ENCODE results near the gene RASGRF2.

RASGRF2 gene

GRCh38 chr5:81205058-81205457 is 244.9 kb downstream of the RASGRF2 start:
- DNase-seq (ENCODE audit: low spot score): no peak

- peak; percentile 39 for DNase-seq (ENCODE audit: low spot score)
Measured at GRCh38 chr5:81207009-81207408, 246.8 kb downstream of the RASGRF2 start.

GRCh38 chr5:81208904-81209303 is 248.7 kb downstream of the RASGRF2 start:
- no peak for DNase-seq (ENCODE audit: low spot score)

GRCh38 chr5:81209386-81209785 is 249.2 kb downstream of the RASGRF2 start:
- DNase-seq (ENCODE audit: low spot score): no peak

- no peak for DNase-seq (ENCODE audit: low spot score)
Measured at GRCh38 chr5:81209869-81210493, 249.8 kb downstream of the RASGRF2 start.

- no peak for DNase-seq (ENCODE audit: low spot score)
Measured at GRCh38 chr5:81212211-81212751, 252.1 kb downstream of the RASGRF2 start.

GRCh38 chr5:81213070-81213469 is 252.9 kb downstream of the RASGRF2 start:
- no peak for DNase-seq (ENCODE audit: low spot score)

GRCh38 chr5:81214848-81215247 is 254.7 kb downstream of the RASGRF2 start:
- DNase-seq (ENCODE audit: low spot score): no peak

- DNase-seq (ENCODE audit: low spot score): no peak
Measured at GRCh38 chr5:81216152-81216551, 256.0 kb downstream of the RASGRF2 start.

- DNase-seq (ENCODE audit: low spot score): no peak
Measured at GRCh38 chr5:81219389-81219788, 259.2 kb downstream of the RASGRF2 start.

- no peak for DNase-seq (ENCODE audit: low spot score)
Measured at GRCh38 chr5:81222285-81222684, 262.1 kb downstream of the RASGRF2 start.

GRCh38 chr5:81225463-81225862 is 265.3 kb downstream of the RASGRF2 start:
- no peak for DNase-seq (ENCODE audit: low spot score)

- DNase-seq (ENCODE audit: low spot score): no peak
Measured at GRCh38 chr5:81226286-81226685, 266.1 kb downstream of the RASGRF2 start.

- DNase-seq (ENCODE audit: low spot score): no peak
Measured at GRCh38 chr5:81226949-81227348, 266.8 kb downstream of the RASGRF2 start.

GRCh38 chr5:81228084-81228483 is 267.9 kb downstream of the RASGRF2 start:
- DNase-seq (ENCODE audit: low spot score): no peak

- no peak for DNase-seq (ENCODE audit: low spot score)
Measured at GRCh38 chr5:81230416-81230815, 270.3 kb downstream of the RASGRF2 start.

- no peak for DNase-seq (ENCODE audit: low spot score)
Measured at GRCh38 chr5:81232464-81233079, 272.4 kb downstream of the RASGRF2 start.

GRCh38 chr5:81233080-81233634 is 273.0 kb downstream of the RASGRF2 start, which contains the start of gene CKMT2:
TSS of gene CKMT2 (plus strand) at chr5:81233322. CDS start at chr5:81251133, 17,811 bp downstream.
- DNase-seq (ENCODE audit: low spot score): peak; percentile 45

GRCh38 chr5:81234299-81234698 is 274.1 kb downstream of the RASGRF2 start:
- DNase-seq (ENCODE audit: low spot score): no peak

GRCh38 chr5:81234801-81235200 is 274.6 kb downstream of the RASGRF2 start:
- DNase-seq (ENCODE audit: low spot score): no peak

GRCh38 chr5:81235287-81236072 is 275.3 kb downstream of the RASGRF2 start:
- no peak for DNase-seq (ENCODE audit: low spot score)

GRCh38 chr5:81238460-81238859 is 278.3 kb downstream of the RASGRF2 start:
- no peak for DNase-seq (ENCODE audit: low spot score)

GRCh38 chr5:81239613-81240012 is 279.4 kb downstream of the RASGRF2 start:
- DNase-seq (ENCODE audit: low spot score): no peak
